Brain microvascular endothelial cell (primary cell): ENCODE measurements around the gene RBMS3.

Experiments used
- DNase-seq: peaks from one replicate; pipeline ENCODE4 v3.0.0-alpha.2; 2020
- H3K27ac ChIP-seq: fragments of 250-450 bp; sonication (Bioruptor Pico); 2 replicates; pipeline ENCODE4 v1.5.1; 2020; ENCODE audit warnings: mild to moderate bottlenecking, moderate library complexity
- H3K27me3 ChIP-seq: fragments of 250-450 bp; sonication (Bioruptor Pico); replicated peaks from 2 replicates; pipeline ENCODE4 v1.5.1; 2020; ENCODE audit warnings: mild to moderate bottlenecking
- H3K36me3 ChIP-seq: fragments of 250-450 bp; sonication (Bioruptor Pico); replicated peaks from 2 replicates; pipeline ENCODE4 v1.5.1; 2020; ENCODE audit warnings: mild to moderate bottlenecking
- H3K4me3 ChIP-seq: 2 replicates; pipeline ENCODE4 v1.5.1; 2011; ENCODE audit warnings: low read depth, mild to moderate bottlenecking, control low read depth, low read length, moderate library complexity
- CTCF ChIP-seq: IDR thresholded peaks from 2 replicates; pipeline ENCODE4 v1.5.1; 2011; ENCODE audit warnings: low read depth, mild to moderate bottlenecking, moderate library complexity, low read length, control low read depth, inconsistent platforms; ENCODE audit errors: missing control alignments
- in situ Hi-C: cut with HindIII; loops from 2 replicates; pipeline ENCODE4 v1.10.0; 2017; ENCODE audit warnings: low sequenced_read_pairs, low pct_ligation_motif_present

The RBMS3 gene

GRCh38 chr3:29899021-29899420, 618.1 kb downstream of the RBMS3 start:
- no peaks in the 10 kb centered on the region for H3K27me3 ChIP-seq
- H3K36me3 ChIP-seq, result no peaks in the 10 kb centered on the region
- DNase-seq, result no peak
- in situ Hi-C loops, result no loop called here
- no peak for TF ChIP-seq CTCF
- H3K27ac ChIP-seq, result no peak overlapping the region
- H3K4me3 ChIP-seq, result no peak overlapping the region

GRCh38 chr3:29901097-29901496, 620.2 kb downstream of the RBMS3 start:
- H3K36me3 ChIP-seq, result no peaks in the 10 kb centered on the region
- DNase-seq, result no peak
- no peaks in the 10 kb centered on the region for H3K27me3 ChIP-seq
- in situ Hi-C loops, result no loop called here
- H3K4me3 ChIP-seq, result no peak overlapping the region
- H3K27ac ChIP-seq, result no peak overlapping the region
- TF ChIP-seq CTCF, result no peak

- no peak for DNase-seq
- H3K36me3 ChIP-seq, result no peaks in the 10 kb centered on the region
- H3K4me3 ChIP-seq, result no peak overlapping the region
- in situ Hi-C loops, result no loop called here
- no peaks in the 10 kb centered on the region for H3K27me3 ChIP-seq
- H3K27ac ChIP-seq, result no peak overlapping the region
- TF ChIP-seq CTCF, result no peak
Measured at GRCh38 chr3:29903600-29903999, 622.7 kb downstream of the RBMS3 start.

- TF ChIP-seq CTCF, result no peak
- Histone ChIP-seq H3K36me3 (no peaks in the 10 kb centered on the region), H3K27ac (no peak overlapping the region), H3K27me3 (no peaks in the 10 kb centered on the region), H3K4me3 (no peak overlapping the region)
- in situ Hi-C loops, result no loop called here
- no peak for DNase-seq
Measured at GRCh38 chr3:29906906-29907305, 626.0 kb downstream of the RBMS3 start.

GRCh38 chr3:29912600-29913288, 631.9 kb downstream of the RBMS3 start:
- Histone ChIP-seq H3K27me3 (no peaks in the 10 kb centered on the region), H3K36me3 (no peaks in the 10 kb centered on the region), H3K4me3 (no peak overlapping the region), H3K27ac (no peak overlapping the region)
- in situ Hi-C loops, result no loop called here
- TF ChIP-seq CTCF, result no peak
- no peak for DNase-seq
